Stimulated activated CD4-positive, alpha-beta T cell treated with anti-CD3 and anti-CD28 coated beads, Interleukin-1b, Interleukin-23, amount 100 ng/mL, for 4 hours (primary cell): ENCODE results near the gene SDR39U1.

ENCODE experiments used
- DNase-seq, 2 donors: peaks; one replicate each; pipeline ENCODE4 v3.0.0-alpha.2; 2020; ENCODE audit warnings: low read depth in 2 of 2

Gene SDR39U1

GRCh38 chr14:24390701-24391468 is 51.7 kb downstream of the SDR39U1 start:
- no peak for DNase-seq
